IMR-90 (cell line): ENCODE results near the gene DVL2. TPM values are rescaled to one million over a fixed set of nuclear protein-coding genes. Genes with fewer than 3 reads are reported as not detected.

Experiments
- ATAC-seq: fragments of 200-7000 bp; cut with Tn5 transposase; 2 replicates; pipeline ENCODE4 v1.9.1; 2020; ENCODE audit warnings: low read depth, mild to moderate bottlenecking, moderate library complexity
- BruUV-seq: library from RNA; stranded (reverse); fragments of 400-500 nt; replicated peaks from 2 replicates; lab custom pipeline; 2021; lab: Mats Ljungman, UMichigan
- CTCF ChIA-PET: fragments of 300-600 bp; formaldehyde crosslinking; extraction: SDS; loops from one replicate; lab custom pipeline; 2021; ENCODE audit warnings: antibody characterized with exemption; lab: Yijun Ruan, JAX
- POLR2A ChIA-PET: fragments of 300-600 bp; sonication (Branson Sonifier 250); formaldehyde crosslinking; loops from one replicate; lab custom pipeline; 2022; ENCODE audit warnings: antibody characterized with exemption; ENCODE audit not compliant: unreplicated experiment; lab: Charles Lee
- DNase-seq: peaks from one replicate; pipeline ENCODE4 v3.0.0; 2013
- H2AFZ ChIP-seq: replicated peaks from 2 replicates; pipeline ENCODE3; 2013; ENCODE audit warnings: low read length, mild to moderate bottlenecking; ENCODE audit not compliant: poor library complexity
- H2AK5ac ChIP-seq: 2 replicates; pipeline ENCODE4 v1.6.1; 2013; ENCODE audit warnings: low read depth, low read length, inconsistent platforms
- H2AK9ac ChIP-seq: replicated peaks from 2 replicates; pipeline ENCODE3; 2013; ENCODE audit warnings: mild to moderate bottlenecking, low read depth, low read length, moderate library complexity; ENCODE audit not compliant: poor library complexity
- H2BK120ac ChIP-seq: 2 replicates; pipeline ENCODE4 v1.6.1; 2013; ENCODE audit warnings: low read depth, low read length, inconsistent platforms
- H2BK15ac ChIP-seq: 3 replicates; pipeline ENCODE4 v1.6.1; 2013; ENCODE audit warnings: low read depth, low read length, inconsistent platforms
- H2BK20ac ChIP-seq: 2 replicates; pipeline ENCODE4 v1.6.1; 2013; ENCODE audit warnings: low read depth, mild to moderate bottlenecking, inconsistent platforms, low read length, moderate library complexity
- H2BK5ac ChIP-seq: 2 replicates; pipeline ENCODE4 v1.6.1; 2013; ENCODE audit warnings: mild to moderate bottlenecking, low read depth, low read length, inconsistent platforms; ENCODE audit not compliant: poor library complexity, severe bottlenecking
- H3K14ac ChIP-seq: replicated peaks from 2 replicates; pipeline ENCODE4 v1.6.1; 2013; ENCODE audit warnings: low read depth, low read length, inconsistent platforms
- H3K18ac ChIP-seq: 2 replicates; pipeline ENCODE4 v1.6.1; 2013; ENCODE audit warnings: low read depth, low read length, control low read depth
- H3K23ac ChIP-seq: 2 replicates; pipeline ENCODE4 v1.6.1; 2013; ENCODE audit warnings: low read depth, low read length, inconsistent platforms
- H3K27ac ChIP-seq: 2 replicates; pipeline ENCODE4 v1.5.1; 2013; ENCODE audit warnings: mild to moderate bottlenecking, control low read depth, low read length; ENCODE audit not compliant: insufficient read depth
- H3K27me3 ChIP-seq: 2 replicates; pipeline ENCODE4 v1.6.1; 2013; ENCODE audit warnings: low read length; ENCODE audit not compliant: control insufficient read depth, insufficient read depth
- H3K36me3 ChIP-seq: 2 replicates; pipeline ENCODE4 v1.6.1; 2013; ENCODE audit warnings: low read length, mixed read lengths; ENCODE audit not compliant: control insufficient read depth, insufficient read depth
- H3K4ac ChIP-seq: 2 replicates; pipeline ENCODE4 v1.6.1; 2013; ENCODE audit warnings: low read depth, low read length, inconsistent platforms
- H3K4me1 ChIP-seq: 2 replicates; pipeline ENCODE4 v1.6.1; 2013; ENCODE audit warnings: low read length, mixed read lengths; ENCODE audit not compliant: control insufficient read depth, insufficient read depth
- H3K4me2 ChIP-seq: 2 replicates; pipeline ENCODE4 v1.6.1; 2013; ENCODE audit warnings: low read depth, mild to moderate bottlenecking, control low read depth, low read length, moderate library complexity
- H3K4me3 ChIP-seq: 2 replicates; pipeline ENCODE4 v1.5.1; 2013; ENCODE audit warnings: low read depth, mild to moderate bottlenecking, control low read depth, low read length, moderate library complexity; ENCODE audit not compliant: insufficient read depth
- H3K56ac ChIP-seq: 2 replicates; pipeline ENCODE4 v1.6.1; 2013; ENCODE audit warnings: low read length, inconsistent platforms; ENCODE audit not compliant: insufficient read depth; ENCODE audit errors: extremely low read depth
- H3K79me1 ChIP-seq, 2 experiments: 2 replicates each; pipeline ENCODE4 v1.6.1; 2013; ENCODE audit warnings: low read length in 2 of 2, inconsistent platforms in 1 of 2, low read depth in 1 of 2
- H3K9ac ChIP-seq: 2 replicates; pipeline ENCODE4 v1.6.1; 2013; ENCODE audit warnings: low read depth, low read length, control low read depth
- H3K9me1 ChIP-seq: 2 replicates; pipeline ENCODE4 v1.6.1; 2013; ENCODE audit warnings: low read length, inconsistent platforms; ENCODE audit not compliant: insufficient read depth
- H3K9me3 ChIP-seq: 2 replicates; pipeline ENCODE4 v1.6.1; 2013; ENCODE audit warnings: low read length; ENCODE audit not compliant: control insufficient read depth, insufficient read depth
- H4K20me1 ChIP-seq: 2 replicates; pipeline ENCODE4 v1.6.1; 2013; ENCODE audit warnings: low read length, inconsistent platforms; ENCODE audit not compliant: insufficient read depth
- H4K5ac ChIP-seq: 2 replicates; pipeline ENCODE4 v1.6.1; 2013; ENCODE audit warnings: mild to moderate bottlenecking, low read depth, low read length, control low read depth
- H4K8ac ChIP-seq, 2 experiments: 2 replicates each; pipeline ENCODE4 v1.6.1; 2013; ENCODE audit warnings: low read depth in 2 of 2, low read length in 2 of 2, control low read depth in 1 of 2, inconsistent platforms in 1 of 2
- H4K91ac ChIP-seq: 2 replicates; pipeline ENCODE4 v1.6.1; 2013; ENCODE audit warnings: low read depth, low read length, inconsistent platforms; ENCODE audit not compliant: insufficient read depth
- CHD1 ChIP-seq: IDR thresholded peaks from 2 replicates; pipeline ENCODE4 v1.6.1; 2012; ENCODE audit warnings: low read depth, low read length, improper control_type of control experiment
- RAD21 ChIP-seq: IDR thresholded peaks from 2 replicates; pipeline ENCODE4 v1.6.1; 2012; ENCODE audit warnings: low read length, improper control_type of control experiment
- RCOR1 ChIP-seq: IDR thresholded peaks from 2 replicates; pipeline ENCODE4 v1.6.1; 2012; ENCODE audit warnings: mild to moderate bottlenecking, low read length, improper control_type of control experiment; ENCODE audit not compliant: insufficient replicate concordance
- WGBS, 2 experiments: methylation state at CpG; one replicate each; pipeline versions ENCODE4 v1.1.5 to v1.1.7; 2013; ENCODE audit warnings: missing lambda C conversion rate in 2 of 2; ENCODE audit not compliant: insufficient read length in 1 of 2; ENCODE audit errors: extremely low coverage in 2 of 2; 5-methylcytosine and 5-hydroxymethylcytosine counted together
- dilution Hi-C: fragments of 300-500 bp; cut with HindIII; formaldehyde crosslinking; loops from one replicate; pipeline ENCODE4 v1.14.3; 2018; ENCODE audit warnings: low sequenced_read_pairs; ENCODE audit not compliant: unreplicated experiment
- in situ Hi-C: fragments of 300-500 bp; cut with MboI; formaldehyde crosslinking; loops from 3 replicates; pipeline ENCODE4 v1.14.3; 2019; ENCODE audit warnings: low sequenced_read_pairs, inconsistent platforms, mixed read lengths
- intact Hi-C: fragments of 100-400 bp; cut with micrococcal nuclease; formaldehyde crosslinking; loops from 2 replicates; pipeline ENCODE4 v1.10.0; 2022
- polyA plus RNA-seq, 3 experiments: library from polyadenylated mRNA; depleted of rRNA; stranded (reverse); fragments of >200 nt; gene quantifications; 2 replicates each; pipeline ENCODE4 v1.2.3, GENCODE V29; 2012; ENCODE audit warnings: low replicate concordance in 1 of 3
- total RNA-seq: library from RNA; depleted of rRNA; stranded (reverse); fragments of >200 nt; gene quantifications from 2 replicates; pipeline ENCODE4 v1.2.3, GENCODE V29; 2012
- TF ChIP-seq, protein P1 (sequence below): conservative IDR thresholded peaks from 2 replicates; pipeline ENCODE4 v1.5.1; 2012; ENCODE audit warnings: mild to moderate bottlenecking, low read depth, low read length, improper control_type of control experiment

DVL2 gene
- total and polyA plus RNA-seq, 2 of the 4 experiments (the other 2 are of a cell fraction), result 11.8 to 21.3 TPM

GRCh38 chr17:7208754-7209460, 25.4 kb downstream of the DVL2 start:
- no TSS peak for BruUV-seq
- Histone ChIP-seq H4K8ac (no peak overlapping the region), H2BK120ac (no peak overlapping the region), H2AFZ (no peak overlapping the region), H4K91ac (no peak overlapping the region), H3K9me3 (no peaks in the 10 kb centered on the region), H3K79me1 (peaks cover 10 to 83% of the 10 kb centered on the region in 2 experiments), H2BK20ac (no peak overlapping the region), H3K9me1 (peaks cover 17% of the 10 kb centered on the region), H3K23ac (no peak overlapping the region), H2AK5ac (no peak overlapping the region), H2AK9ac (no peak overlapping the region), H3K9ac (no peak overlapping the region), H3K4ac (no peak overlapping the region), H3K27me3 (no peaks in the 10 kb centered on the region), H2BK5ac (no peak overlapping the region), H3K4me1 (peaks cover 10% of the 10 kb centered on the region), H4K5ac (no peak overlapping the region), H4K20me1 (peaks cover 70% of the 10 kb centered on the region), H3K4me2 (no peak overlapping the region), H3K56ac (no peak overlapping the region), H3K18ac (no peak overlapping the region), H3K14ac (no peak overlapping the region), H3K27ac (no peak overlapping the region), H3K4me3 (no peak overlapping the region), H3K36me3 (peaks cover 2% of the 10 kb centered on the region), H2BK15ac (no peak overlapping the region)
- in situ Hi-C loops (no loop called here), dilution Hi-C loops (no loop called here), intact Hi-C loops (no loop called here)
- DNase-seq, result no peak
- ChIA-PET CTCF (no interaction called here), POLR2A (no interaction called here)
- TF ChIP-seq RCOR1, result no peak
- TF ChIP-seq CHD1, result no peak
- no peak for TF ChIP-seq RAD21
- TF ChIP-seq, protein P1, sequence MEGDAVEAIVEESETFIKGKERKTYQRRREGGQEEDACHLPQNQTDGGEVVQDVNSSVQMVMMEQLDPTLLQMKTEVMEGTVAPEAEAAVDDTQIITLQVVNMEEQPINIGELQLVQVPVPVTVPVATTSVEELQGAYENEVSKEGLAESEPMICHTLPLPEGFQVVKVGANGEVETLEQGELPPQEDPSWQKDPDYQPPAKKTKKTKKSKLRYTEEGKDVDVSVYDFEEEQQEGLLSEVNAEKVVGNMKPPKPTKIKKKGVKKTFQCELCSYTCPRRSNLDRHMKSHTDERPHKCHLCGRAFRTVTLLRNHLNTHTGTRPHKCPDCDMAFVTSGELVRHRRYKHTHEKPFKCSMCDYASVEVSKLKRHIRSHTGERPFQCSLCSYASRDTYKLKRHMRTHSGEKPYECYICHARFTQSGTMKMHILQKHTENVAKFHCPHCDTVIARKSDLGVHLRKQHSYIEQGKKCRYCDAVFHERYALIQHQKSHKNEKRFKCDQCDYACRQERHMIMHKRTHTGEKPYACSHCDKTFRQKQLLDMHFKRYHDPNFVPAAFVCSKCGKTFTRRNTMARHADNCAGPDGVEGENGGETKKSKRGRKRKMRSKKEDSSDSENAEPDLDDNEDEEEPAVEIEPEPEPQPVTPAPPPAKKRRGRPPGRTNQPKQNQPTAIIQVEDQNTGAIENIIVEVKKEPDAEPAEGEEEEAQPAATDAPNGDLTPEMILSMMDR, result no peak
- 45% methylated on average over 2 of the region's 9 CpGs; no CpG with 5 or more reads in 1 of the 2 experiments for WGBS, 2 experiments
- no peak for ATAC-seq
